ENCODE measurements around the gene KIAA1217. TPM values are rescaled to one million over a fixed set of nuclear protein-coding genes. Genes with fewer than 3 reads are reported as not detected.

Gene KIAA1217
- polyA plus RNA-seq, 1 donor from 2014 or later = 0.22 TPM

GRCh38 chr10:24315211-24315610 lies 106.3 kb downstream of the KIAA1217 start:
- no peak overlapping the region for H3K4me3 ChIP-seq (ENCODE audit: low read length)
- no peak overlapping the region for H3K27ac ChIP-seq (ENCODE audit: low read length)
- H3K9ac ChIP-seq (ENCODE audit: low read length) = no peak overlapping the region
- no peaks in the 10 kb centered on the region for H3K79me2 ChIP-seq (replicated peaks; ENCODE audit: insufficient read depth, low read length)
- no peaks in the 10 kb centered on the region for H3K36me3 ChIP-seq (ENCODE audit: insufficient read depth, low read length)
- no peaks in the 10 kb centered on the region for H3F3A ChIP-seq (ENCODE audit: insufficient read depth, low read length, poor library complexity, severe bottlenecking)
- H3K27me3 ChIP-seq (ENCODE audit: insufficient read depth, low read depth, low read length) = no peaks in the 10 kb centered on the region
- no peak overlapping the region for H2AFZ ChIP-seq (ENCODE audit: low read depth, low read length)
- H4K20me1 ChIP-seq (ENCODE audit: insufficient read depth) = no peaks in the 10 kb centered on the region
- H3K9me3 ChIP-seq (ENCODE audit: low read length) = no peaks in the 10 kb centered on the region
- H3K4me2 ChIP-seq (ENCODE audit: low read length) = no peak overlapping the region
- H3K9me2 ChIP-seq (ENCODE audit: insufficient read depth, low read length) = no peaks in the 10 kb centered on the region
- TF ChIP-seq RAD21 (conservative IDR thresholded peaks at IDR 0.05) (no peak), EP300 (conservative IDR thresholded peaks at IDR 0.05; ENCODE audit: poor library complexity, severe bottlenecking) (no peak), POLR2AphosphoS5 (IDR thresholded peaks at IDR 0.05) (no peak)
- TF ChIP-seq, protein P1, sequence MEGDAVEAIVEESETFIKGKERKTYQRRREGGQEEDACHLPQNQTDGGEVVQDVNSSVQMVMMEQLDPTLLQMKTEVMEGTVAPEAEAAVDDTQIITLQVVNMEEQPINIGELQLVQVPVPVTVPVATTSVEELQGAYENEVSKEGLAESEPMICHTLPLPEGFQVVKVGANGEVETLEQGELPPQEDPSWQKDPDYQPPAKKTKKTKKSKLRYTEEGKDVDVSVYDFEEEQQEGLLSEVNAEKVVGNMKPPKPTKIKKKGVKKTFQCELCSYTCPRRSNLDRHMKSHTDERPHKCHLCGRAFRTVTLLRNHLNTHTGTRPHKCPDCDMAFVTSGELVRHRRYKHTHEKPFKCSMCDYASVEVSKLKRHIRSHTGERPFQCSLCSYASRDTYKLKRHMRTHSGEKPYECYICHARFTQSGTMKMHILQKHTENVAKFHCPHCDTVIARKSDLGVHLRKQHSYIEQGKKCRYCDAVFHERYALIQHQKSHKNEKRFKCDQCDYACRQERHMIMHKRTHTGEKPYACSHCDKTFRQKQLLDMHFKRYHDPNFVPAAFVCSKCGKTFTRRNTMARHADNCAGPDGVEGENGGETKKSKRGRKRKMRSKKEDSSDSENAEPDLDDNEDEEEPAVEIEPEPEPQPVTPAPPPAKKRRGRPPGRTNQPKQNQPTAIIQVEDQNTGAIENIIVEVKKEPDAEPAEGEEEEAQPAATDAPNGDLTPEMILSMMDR (IDR thresholded peaks at IDR 0.05; ENCODE audit: poor library complexity, severe bottlenecking) = no peak

DNA sequence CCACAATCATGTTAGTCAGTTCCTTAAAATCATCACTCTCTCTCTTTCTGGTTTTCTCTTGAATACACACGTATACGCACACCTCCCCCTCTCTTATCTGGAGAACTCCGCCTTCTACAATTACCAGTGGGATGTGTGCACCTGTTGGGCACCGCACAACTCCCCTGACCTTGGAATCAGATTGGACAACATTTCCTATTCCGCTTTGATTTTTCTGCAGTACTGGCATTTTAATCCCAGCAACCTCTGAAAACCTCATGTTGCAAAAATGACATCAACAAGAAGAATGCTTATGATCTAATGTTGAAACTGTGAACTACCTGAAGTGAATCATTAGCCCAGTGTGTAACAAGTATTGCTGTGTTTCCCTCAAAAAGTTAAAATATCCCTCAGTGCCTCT lies 109.6 kb downstream of the KIAA1217 start:
- no peaks in the 10 kb centered on the region for H3F3A ChIP-seq (ENCODE audit: insufficient read depth, low read length, poor library complexity, severe bottlenecking)
- no peaks in the 10 kb centered on the region for H3K27me3 ChIP-seq (ENCODE audit: insufficient read depth, low read depth, low read length)
- no peaks in the 10 kb centered on the region for H4K20me1 ChIP-seq (ENCODE audit: insufficient read depth)
- H3K4me2 ChIP-seq (ENCODE audit: low read length) = no peak overlapping the region
- H3K9ac ChIP-seq (ENCODE audit: low read length) = no peak overlapping the region
- no peaks in the 10 kb centered on the region for H3K9me2 ChIP-seq (ENCODE audit: insufficient read depth, low read length)
- no peaks in the 10 kb centered on the region for H3K79me2 ChIP-seq (replicated peaks; ENCODE audit: insufficient read depth, low read length)
- H3K4me3 ChIP-seq (ENCODE audit: low read length) = no peak overlapping the region
- H3K36me3 ChIP-seq (ENCODE audit: insufficient read depth, low read length) = no peaks in the 10 kb centered on the region
- TF ChIP-seq MXI1 (conservative IDR thresholded peaks at IDR 0.05; ENCODE audit: poor library complexity, severe bottlenecking) (no peak), TAF1 (IDR thresholded peaks at IDR 0.05; ENCODE audit: low read depth) (no peak), RAD21 (conservative IDR thresholded peaks at IDR 0.05) (no peak), EP300 (conservative IDR thresholded peaks at IDR 0.05; ENCODE audit: poor library complexity, severe bottlenecking) (no peak), POLR2AphosphoS5 (IDR thresholded peaks at IDR 0.05) (no peak), SMC3 (conservative IDR thresholded peaks at IDR 0.05; ENCODE audit: poor library complexity) (no peak), EZH2 (IDR thresholded peaks at IDR 0.05; ENCODE audit: borderline replicate concordance, insufficient read depth, low read length, poor library complexity, severe bottlenecking) (no peak)
- TF ChIP-seq, protein P2, sequence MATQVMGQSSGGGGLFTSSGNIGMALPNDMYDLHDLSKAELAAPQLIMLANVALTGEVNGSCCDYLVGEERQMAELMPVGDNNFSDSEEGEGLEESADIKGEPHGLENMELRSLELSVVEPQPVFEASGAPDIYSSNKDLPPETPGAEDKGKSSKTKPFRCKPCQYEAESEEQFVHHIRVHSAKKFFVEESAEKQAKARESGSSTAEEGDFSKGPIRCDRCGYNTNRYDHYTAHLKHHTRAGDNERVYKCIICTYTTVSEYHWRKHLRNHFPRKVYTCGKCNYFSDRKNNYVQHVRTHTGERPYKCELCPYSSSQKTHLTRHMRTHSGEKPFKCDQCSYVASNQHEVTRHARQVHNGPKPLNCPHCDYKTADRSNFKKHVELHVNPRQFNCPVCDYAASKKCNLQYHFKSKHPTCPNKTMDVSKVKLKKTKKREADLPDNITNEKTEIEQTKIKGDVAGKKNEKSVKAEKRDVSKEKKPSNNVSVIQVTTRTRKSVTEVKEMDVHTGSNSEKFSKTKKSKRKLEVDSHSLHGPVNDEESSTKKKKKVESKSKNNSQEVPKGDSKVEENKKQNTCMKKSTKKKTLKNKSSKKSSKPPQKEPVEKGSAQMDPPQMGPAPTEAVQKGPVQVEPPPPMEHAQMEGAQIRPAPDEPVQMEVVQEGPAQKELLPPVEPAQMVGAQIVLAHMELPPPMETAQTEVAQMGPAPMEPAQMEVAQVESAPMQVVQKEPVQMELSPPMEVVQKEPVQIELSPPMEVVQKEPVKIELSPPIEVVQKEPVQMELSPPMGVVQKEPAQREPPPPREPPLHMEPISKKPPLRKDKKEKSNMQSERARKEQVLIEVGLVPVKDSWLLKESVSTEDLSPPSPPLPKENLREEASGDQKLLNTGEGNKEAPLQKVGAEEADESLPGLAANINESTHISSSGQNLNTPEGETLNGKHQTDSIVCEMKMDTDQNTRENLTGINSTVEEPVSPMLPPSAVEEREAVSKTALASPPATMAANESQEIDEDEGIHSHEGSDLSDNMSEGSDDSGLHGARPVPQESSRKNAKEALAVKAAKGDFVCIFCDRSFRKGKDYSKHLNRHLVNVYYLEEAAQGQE (IDR thresholded peaks at IDR 0.05; ENCODE audit: borderline replicate concordance) = no peak
- TF ChIP-seq, protein P1 (IDR thresholded peaks at IDR 0.05; ENCODE audit: poor library complexity, severe bottlenecking) = no peak
- H3K9me3 ChIP-seq (ENCODE audit: low read length) = no peaks in the 10 kb centered on the region
- no peak overlapping the region for H2AFZ ChIP-seq (ENCODE audit: low read depth, low read length)
- no peak overlapping the region for H3K27ac ChIP-seq (ENCODE audit: low read length)
